Fibroblast of pulmonary artery (primary cell): ENCODE results near the gene CASP7.
"Not testable (repeated sequence)": the region's sequence is repeated elsewhere in the genome, so short reads cannot be mapped to it uniquely, and the experiment has no call there.

ENCODE experiments used
- DNase-seq: peaks from one replicate; pipeline ENCODE4 v3.0.0-alpha.2; 2010; ENCODE audit warnings: low read depth
- H3K4me3 ChIP-seq: replicated peaks from 2 replicates; pipeline ENCODE4 v1.5.1; 2011; ENCODE audit warnings: low read depth, mild to moderate bottlenecking, control low read depth, low read length, moderate library complexity
- TF ChIP-seq, protein P1 (sequence below): IDR thresholded peaks from 2 replicates; pipeline ENCODE4 v1.5.1; 2011; ENCODE audit warnings: mild to moderate bottlenecking, control low read depth, low read length, inconsistent platforms; ENCODE audit errors: missing control alignments

Gene CASP7

DNA sequence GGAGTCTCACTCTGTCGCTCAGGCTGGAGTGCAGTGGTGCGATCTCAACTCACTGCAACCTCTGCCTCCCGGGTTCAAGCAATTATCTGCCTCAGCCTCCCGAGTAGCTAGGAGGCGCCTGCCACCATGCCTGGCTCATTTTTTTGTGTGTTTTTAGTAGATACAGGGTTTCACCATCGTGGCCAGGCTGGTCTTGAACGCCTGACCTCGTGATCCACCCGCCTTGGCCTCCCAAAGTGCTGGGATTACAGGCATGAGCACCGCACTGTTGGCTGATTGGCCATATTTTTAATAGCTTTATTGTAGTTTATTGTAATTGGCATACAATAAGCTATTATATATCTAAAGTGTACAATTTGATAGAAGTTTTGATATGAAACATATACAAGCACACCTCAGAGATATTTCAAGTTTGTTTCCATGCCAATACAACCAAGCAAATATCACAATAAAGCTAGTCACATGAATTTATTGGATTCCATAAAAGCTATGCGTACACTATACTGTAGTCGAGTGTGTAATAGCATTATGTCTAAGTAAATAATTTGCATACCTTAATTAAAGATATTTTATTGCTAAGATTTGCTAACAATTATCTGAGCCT, 77.3 kb downstream of the CASP7 start:
- TF ChIP-seq, protein P1, sequence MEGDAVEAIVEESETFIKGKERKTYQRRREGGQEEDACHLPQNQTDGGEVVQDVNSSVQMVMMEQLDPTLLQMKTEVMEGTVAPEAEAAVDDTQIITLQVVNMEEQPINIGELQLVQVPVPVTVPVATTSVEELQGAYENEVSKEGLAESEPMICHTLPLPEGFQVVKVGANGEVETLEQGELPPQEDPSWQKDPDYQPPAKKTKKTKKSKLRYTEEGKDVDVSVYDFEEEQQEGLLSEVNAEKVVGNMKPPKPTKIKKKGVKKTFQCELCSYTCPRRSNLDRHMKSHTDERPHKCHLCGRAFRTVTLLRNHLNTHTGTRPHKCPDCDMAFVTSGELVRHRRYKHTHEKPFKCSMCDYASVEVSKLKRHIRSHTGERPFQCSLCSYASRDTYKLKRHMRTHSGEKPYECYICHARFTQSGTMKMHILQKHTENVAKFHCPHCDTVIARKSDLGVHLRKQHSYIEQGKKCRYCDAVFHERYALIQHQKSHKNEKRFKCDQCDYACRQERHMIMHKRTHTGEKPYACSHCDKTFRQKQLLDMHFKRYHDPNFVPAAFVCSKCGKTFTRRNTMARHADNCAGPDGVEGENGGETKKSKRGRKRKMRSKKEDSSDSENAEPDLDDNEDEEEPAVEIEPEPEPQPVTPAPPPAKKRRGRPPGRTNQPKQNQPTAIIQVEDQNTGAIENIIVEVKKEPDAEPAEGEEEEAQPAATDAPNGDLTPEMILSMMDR, result no peak
- no peak overlapping the region for H3K4me3 ChIP-seq
- no peak for DNase-seq

DNA sequence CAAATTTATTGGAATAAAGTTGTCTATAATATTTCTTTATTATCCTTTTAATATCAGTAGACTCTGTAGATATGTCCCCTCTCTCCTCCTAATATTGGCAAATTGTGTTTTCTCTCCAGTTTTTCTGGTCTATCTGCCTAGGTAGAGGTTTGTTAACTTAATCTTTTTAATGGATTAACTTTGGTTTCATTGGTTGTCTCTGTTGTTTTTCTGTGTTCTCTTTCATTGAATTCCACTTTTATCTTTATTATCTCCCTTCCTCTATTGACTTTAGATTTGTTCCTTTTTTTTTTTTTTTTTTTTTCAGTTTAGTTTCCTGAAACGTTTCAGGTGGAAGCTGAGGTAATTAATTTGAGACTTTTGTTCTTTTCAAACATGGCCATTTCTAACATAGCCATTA, 82.4 kb downstream of the CASP7 start:
- TF ChIP-seq, protein P1, result no peak
- no peak overlapping the region for H3K4me3 ChIP-seq
- DNase-seq, result no peak

- TF ChIP-seq, protein P1, result no peak
- DNase-seq, result no peak
- H3K4me3 ChIP-seq, result no peak overlapping the region
Measured at GRCh38 chr10:113764582-113764981, 84.9 kb downstream of the CASP7 start.

- TF ChIP-seq, protein P1, result no peak
- DNase-seq, result no peak
- no peak overlapping the region for H3K4me3 ChIP-seq
Measured at GRCh38 chr10:113765910-113766309, 86.2 kb downstream of the CASP7 start.

DNA sequence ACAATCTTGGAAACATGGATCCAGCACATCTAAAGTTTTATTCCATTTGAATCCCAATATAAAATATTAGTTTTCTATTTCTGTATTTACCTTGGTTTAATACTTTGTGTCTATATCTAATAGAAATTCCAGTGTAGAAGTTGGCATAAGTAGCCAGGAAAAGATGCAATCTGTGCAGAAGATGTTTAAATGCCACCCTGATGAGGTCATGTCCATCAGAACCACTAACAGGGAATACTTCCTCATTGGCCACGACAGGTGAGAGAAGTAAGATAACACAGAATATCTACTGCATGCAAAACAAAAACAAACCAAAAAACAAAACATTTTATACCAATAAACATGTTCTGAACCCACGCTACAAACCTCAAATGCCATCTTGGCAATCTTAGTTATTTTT, 87.5 kb downstream of the CASP7 start:
- no peak overlapping the region for H3K4me3 ChIP-seq
- no peak for DNase-seq
- TF ChIP-seq, protein P1, result no peak

DNA sequence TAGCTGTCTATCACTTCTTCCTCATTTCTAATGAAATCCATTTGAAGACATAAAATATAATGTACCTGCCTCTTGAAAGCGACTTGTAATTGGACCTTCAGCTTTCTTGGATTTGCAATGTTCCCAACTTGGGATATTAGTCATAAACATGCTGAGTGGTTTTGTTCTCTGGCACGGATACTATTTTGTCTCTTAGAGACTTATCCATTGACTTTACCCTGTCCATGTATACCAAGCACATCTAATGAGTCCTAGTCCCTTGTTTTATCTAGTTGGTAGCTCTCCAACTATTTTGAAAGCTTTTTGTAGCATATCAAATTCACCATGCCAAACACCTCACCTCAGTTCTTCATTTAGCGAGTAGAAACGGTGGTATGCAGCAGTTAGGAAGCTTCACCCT, 90.6 kb downstream of the CASP7 start:
- TF ChIP-seq, protein P1, result no peak
- no peak for DNase-seq
- no peak overlapping the region for H3K4me3 ChIP-seq

DNA sequence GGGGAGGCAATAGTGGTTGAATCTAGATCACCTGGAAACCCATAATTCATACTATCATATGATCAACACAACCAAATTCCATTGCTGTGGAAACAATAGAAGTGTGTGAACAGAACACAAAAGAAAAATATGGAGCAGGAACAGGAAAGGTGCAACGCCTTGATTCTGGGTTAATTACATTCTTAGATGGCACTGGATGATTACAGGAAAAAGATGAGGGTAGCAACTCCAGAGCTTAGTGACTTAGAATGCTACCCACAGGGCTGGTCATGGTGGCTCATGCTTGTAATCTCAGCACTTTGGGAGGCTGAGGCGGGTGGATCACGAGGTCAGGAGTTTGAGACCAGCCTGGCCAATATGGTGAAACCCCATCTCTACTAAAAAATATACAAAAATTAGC, 91.4 kb downstream of the CASP7 start:
- not testable (repeated sequence) for H3K4me3 ChIP-seq, DNase-seq
